ENCODE measurements around the gene ZDHHC8. TPM values are rescaled to one million over a fixed set of nuclear protein-coding genes. Genes with fewer than 3 reads are reported as not detected.

Gene ZDHHC8
- total RNA-seq, 2 donors from 2014 or later = 82.2 to 82.3 TPM

DNA sequence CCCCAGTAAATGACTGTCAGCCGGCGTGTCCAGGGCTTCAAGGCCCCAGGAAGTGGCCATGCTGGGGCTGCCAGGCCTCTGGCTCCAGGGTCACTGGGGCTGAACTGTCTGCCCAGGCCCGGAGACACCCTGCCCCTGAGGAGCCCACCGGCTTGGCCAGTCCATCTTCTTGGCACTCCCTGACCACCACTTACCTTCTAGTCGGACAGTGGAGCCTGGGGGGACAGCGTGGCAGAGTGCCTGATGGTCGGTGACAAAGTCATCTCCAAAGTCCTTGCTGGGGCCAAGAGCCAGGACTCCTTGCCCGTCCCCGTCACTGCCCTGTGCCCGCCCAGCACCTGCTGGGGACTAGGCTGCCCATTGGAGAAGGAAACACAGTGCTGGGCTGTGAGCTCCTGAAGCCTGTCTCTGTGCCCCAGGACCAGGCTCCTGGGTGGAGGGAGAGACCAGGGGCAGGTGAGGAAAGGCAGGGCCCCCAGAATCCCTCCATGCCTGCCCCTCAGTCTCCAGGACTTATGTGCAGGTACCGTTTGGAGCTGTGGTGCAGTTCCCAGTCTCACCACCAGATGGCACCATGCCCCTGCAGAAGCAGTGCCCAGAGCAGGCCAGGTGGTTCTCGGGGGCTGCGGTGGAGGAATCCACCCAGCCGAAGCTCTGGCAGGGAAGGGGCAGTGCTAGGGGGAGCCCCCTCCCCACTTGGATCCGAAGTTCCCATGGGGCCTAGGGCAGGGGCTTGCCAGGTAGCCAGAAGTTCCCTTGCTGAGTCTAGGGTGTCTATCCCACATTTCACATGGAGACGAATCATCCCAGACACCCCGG is 25.2 kb downstream of the ZDHHC8 start:
- Mint-ChIP-seq H3K9me3 (no peaks in the 10 kb centered on the region), H3K27me3 (ENCODE audit: insufficient read depth) (no peaks in the 10 kb centered on the region), H3K4me3 (no peak overlapping the region), H3K36me3 (ENCODE audit: low read depth) (no peaks in the 10 kb centered on the region), H3K27ac (no peak overlapping the region), H3K4me1 (peaks cover 2% of the 10 kb centered on the region)
- Histone ChIP-seq H3K36me3 (ENCODE audit: control insufficient read depth, insufficient read depth, low read length) (no peaks in the 10 kb centered on the region), H3K27ac (ENCODE audit: low read depth, low read length) (no peak overlapping the region), H3K9me3 (ENCODE audit: control insufficient read depth, low read length) (no peaks in the 10 kb centered on the region), H3K4me1 (ENCODE audit: control insufficient read depth, insufficient read depth, low read length) (no peaks in the 10 kb centered on the region), H3K4me3 (ENCODE audit: low read length) (no peak overlapping the region), H3K9ac (ENCODE audit: extremely low read depth, low read length, poor library complexity, severe bottlenecking) (no peak overlapping the region), H3K27me3 (ENCODE audit: control insufficient read depth, insufficient read depth, low read length, poor library complexity, severe bottlenecking) (no peaks in the 10 kb centered on the region)
- peak; percentile 97 for DNase-seq
- WGBS, 2 experiments (ENCODE audit: insufficient coverage in 1 of 2, insufficient read length in 1 of 2) = 58 to 74% methylated on average over 8 to 17 of the region's 17 CpGs
- TF ChIP-seq, protein P1, sequence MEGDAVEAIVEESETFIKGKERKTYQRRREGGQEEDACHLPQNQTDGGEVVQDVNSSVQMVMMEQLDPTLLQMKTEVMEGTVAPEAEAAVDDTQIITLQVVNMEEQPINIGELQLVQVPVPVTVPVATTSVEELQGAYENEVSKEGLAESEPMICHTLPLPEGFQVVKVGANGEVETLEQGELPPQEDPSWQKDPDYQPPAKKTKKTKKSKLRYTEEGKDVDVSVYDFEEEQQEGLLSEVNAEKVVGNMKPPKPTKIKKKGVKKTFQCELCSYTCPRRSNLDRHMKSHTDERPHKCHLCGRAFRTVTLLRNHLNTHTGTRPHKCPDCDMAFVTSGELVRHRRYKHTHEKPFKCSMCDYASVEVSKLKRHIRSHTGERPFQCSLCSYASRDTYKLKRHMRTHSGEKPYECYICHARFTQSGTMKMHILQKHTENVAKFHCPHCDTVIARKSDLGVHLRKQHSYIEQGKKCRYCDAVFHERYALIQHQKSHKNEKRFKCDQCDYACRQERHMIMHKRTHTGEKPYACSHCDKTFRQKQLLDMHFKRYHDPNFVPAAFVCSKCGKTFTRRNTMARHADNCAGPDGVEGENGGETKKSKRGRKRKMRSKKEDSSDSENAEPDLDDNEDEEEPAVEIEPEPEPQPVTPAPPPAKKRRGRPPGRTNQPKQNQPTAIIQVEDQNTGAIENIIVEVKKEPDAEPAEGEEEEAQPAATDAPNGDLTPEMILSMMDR (conservative IDR thresholded peaks at IDR 0.05) = peak; percentile 96

DNA sequence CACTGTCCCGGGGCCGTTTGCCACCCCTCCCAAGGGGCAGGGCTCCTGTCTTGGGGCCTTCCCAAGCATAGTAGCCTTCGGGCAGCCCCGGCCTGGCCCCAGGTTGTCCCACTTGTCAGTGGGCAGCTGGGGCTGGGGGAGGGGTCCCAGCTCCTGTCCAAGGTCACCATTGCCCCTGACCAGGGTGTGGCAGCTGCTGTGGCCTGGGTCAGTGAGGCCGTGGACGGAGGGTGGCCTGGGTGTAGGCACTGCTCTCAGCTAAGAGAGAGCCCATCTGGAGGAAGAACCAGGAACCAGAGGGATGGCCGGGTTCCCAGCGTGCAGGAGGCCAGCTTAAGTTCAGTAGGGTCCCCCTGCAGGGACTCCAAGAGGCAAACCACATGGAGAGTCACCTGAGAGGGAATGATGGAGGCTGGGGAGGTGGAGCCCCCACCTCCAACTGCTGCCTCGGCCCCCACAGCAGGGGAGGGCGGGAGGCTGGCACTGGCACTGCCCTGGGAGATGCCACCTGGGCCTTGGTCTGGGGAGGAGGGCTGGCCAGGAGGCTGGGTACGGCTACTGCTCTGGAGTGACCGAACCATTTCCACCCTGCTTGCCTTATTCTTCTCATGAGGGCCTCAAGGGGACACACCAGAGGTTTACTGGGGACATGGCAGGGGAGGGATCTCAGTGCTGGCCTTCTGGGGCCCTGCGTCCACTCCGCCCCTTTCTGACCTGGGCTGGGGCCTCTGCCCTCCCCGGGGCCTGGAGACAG is 26.0 kb downstream of the ZDHHC8 start:
- no peak for DNase-seq
- TF ChIP-seq, protein P1 (conservative IDR thresholded peaks at IDR 0.05) = no peak
- Histone ChIP-seq H3K4me3 (ENCODE audit: low read length) (no peak overlapping the region), H3K27ac (ENCODE audit: low read depth, low read length) (no peak overlapping the region), H3K36me3 (ENCODE audit: control insufficient read depth, insufficient read depth, low read length) (no peaks in the 10 kb centered on the region), H3K4me1 (ENCODE audit: control insufficient read depth, insufficient read depth, low read length) (no peaks in the 10 kb centered on the region), H3K27me3 (ENCODE audit: control insufficient read depth, insufficient read depth, low read length, poor library complexity, severe bottlenecking) (no peaks in the 10 kb centered on the region), H3K9me3 (ENCODE audit: control insufficient read depth, low read length) (no peaks in the 10 kb centered on the region), H3K9ac (ENCODE audit: extremely low read depth, low read length, poor library complexity, severe bottlenecking) (no peak overlapping the region)
- Mint-ChIP-seq H3K4me3 (no peak overlapping the region), H3K27ac (no peak overlapping the region), H3K9me3 (no peaks in the 10 kb centered on the region), H3K27me3 (ENCODE audit: insufficient read depth) (no peaks in the 10 kb centered on the region), H3K4me1 (peaks cover 2% of the 10 kb centered on the region), H3K36me3 (ENCODE audit: low read depth) (no peaks in the 10 kb centered on the region)
- WGBS, 2 experiments (ENCODE audit: insufficient coverage in 1 of 2, insufficient read length in 1 of 2) = 86 to 94% methylated on average over 8 to 15 of the region's 15 CpGs

DNA sequence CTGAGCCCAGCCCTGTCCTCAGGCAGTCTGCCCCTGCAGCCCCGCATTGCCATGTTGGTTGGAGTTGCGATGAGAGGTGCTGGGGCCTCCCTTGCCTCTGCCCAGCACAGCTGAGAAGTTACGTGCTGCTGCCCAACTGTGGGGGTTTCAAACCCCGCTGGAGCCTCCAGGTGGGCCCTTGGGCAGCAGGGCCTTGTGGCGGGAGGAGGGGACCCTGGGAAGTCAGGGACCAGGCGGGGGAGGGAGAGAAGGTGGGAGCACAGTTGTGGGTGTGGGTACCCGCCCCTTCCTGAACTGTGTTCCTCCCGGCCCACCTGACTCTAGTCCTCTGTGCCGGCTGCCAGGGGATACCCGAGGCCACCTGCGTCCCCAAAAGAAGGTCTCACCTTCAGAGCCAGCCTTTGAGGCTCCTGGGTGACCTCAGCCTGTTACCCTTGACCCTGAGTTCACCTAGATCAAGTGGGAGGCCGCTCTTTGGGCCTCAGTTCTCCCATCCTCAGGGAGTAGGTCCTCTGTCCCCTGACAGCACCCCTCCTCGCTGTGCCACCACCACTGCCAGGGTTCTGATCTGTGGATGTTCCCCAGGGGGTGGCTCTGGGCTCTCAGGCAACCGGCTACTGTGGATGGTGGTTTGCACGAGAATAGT is 26.9 kb downstream of the ZDHHC8 start:
- Histone ChIP-seq H3K4me3 (ENCODE audit: low read length) (no peak overlapping the region), H3K9ac (ENCODE audit: extremely low read depth, low read length, poor library complexity, severe bottlenecking) (no peak overlapping the region), H3K9me3 (ENCODE audit: control insufficient read depth, low read length) (no peaks in the 10 kb centered on the region), H3K27me3 (ENCODE audit: control insufficient read depth, insufficient read depth, low read length, poor library complexity, severe bottlenecking) (no peaks in the 10 kb centered on the region), H3K4me1 (ENCODE audit: control insufficient read depth, insufficient read depth, low read length) (no peaks in the 10 kb centered on the region), H3K27ac (ENCODE audit: low read depth, low read length) (no peak overlapping the region), H3K36me3 (ENCODE audit: control insufficient read depth, insufficient read depth, low read length) (no peaks in the 10 kb centered on the region)
- 83 to 87% methylated on average over 8 to 14 of the region's 15 CpGs for WGBS, 2 experiments (ENCODE audit: insufficient coverage in 1 of 2, insufficient read length in 1 of 2)
- TF ChIP-seq, protein P1 (conservative IDR thresholded peaks at IDR 0.05) = no peak
- no peaks in the 10 kb centered on the region for H3K27me3 Mint-ChIP-seq (ENCODE audit: insufficient read depth)
- no peaks in the 10 kb centered on the region for H3K36me3 Mint-ChIP-seq (ENCODE audit: low read depth)
- H3K9me3 Mint-ChIP-seq = no peaks in the 10 kb centered on the region
- H3K27ac Mint-ChIP-seq = peak overlapping the region; percentile 52
- H3K4me3 Mint-ChIP-seq = no peak overlapping the region
- no peak for DNase-seq
- H3K4me1 Mint-ChIP-seq = peaks cover 2% of the 10 kb centered on the region
